Measurements from ENCODE around the gene RFC3. TPM values are rescaled to one million over a fixed set of nuclear protein-coding genes. Genes with fewer than 3 reads are reported as not detected.

RFC3 gene
- polyA plus RNA-seq, 1 of the 3 experiments (the other 2 are of a cell fraction) = 15.8 TPM

GRCh38 chr13:33868343-33868994, 50.5 kb downstream of the RFC3 start:
- Histone ChIP-seq H4K20me1 (ENCODE audit: insufficient read depth) (no peaks in the 10 kb centered on the region), H3F3A (replicated peaks; ENCODE audit: insufficient read depth) (no peaks in the 10 kb centered on the region), H3K4me1 (ENCODE audit: control insufficient read depth in 1 of 2, insufficient read depth in 2 of 2, low read depth in 1 of 2, low read length in 1 of 2) (no peaks in the 10 kb centered on the region), H3K9me2 (no peaks in the 10 kb centered on the region), H3K9ac (no peak overlapping the region), H3K36me3 (replicated peaks in 1 of 2; ENCODE audit: control insufficient read depth in 1 of 2, insufficient read depth in 2 of 2, low read length in 1 of 2) (no peaks in the 10 kb centered on the region), H3K9me3 (no peaks in the 10 kb centered on the region), H3K4me3 (ENCODE audit: low read depth in 2 of 2, low read length in 1 of 2) (no peak overlapping the region), H3K79me2 (ENCODE audit: insufficient read depth) (no peaks in the 10 kb centered on the region), H3K27ac (ENCODE audit: low read depth in 2 of 2, low read length in 1 of 2) (no peak overlapping the region), H3K27me3 (ENCODE audit: insufficient read depth) (no peaks in the 10 kb centered on the region), H2AFZ (ENCODE audit: low read depth) (no peak overlapping the region), H3K4me2 (no peak overlapping the region)
- CTCF ChIA-PET = no interaction called here
- DNase-seq = no peak
- POLR2A ChIA-PET = no interaction called here
- no peak for TF ChIP-seq FOXJ3 (CRISPR knock-in tag; IDR thresholded peaks at IDR 0.05)
- TF ChIP-seq ELF1 (IDR thresholded peaks at IDR 0.05) = no peak
- no peak for TF ChIP-seq RXRA (IDR thresholded peaks at IDR 0.05; ENCODE audit: borderline replicate concordance, low read depth)
- TF ChIP-seq REST (IDR thresholded peaks at IDR 0.05; ENCODE audit: low read depth, low read length) = no peak
- no peak for TF ChIP-seq ZBTB33 (IDR thresholded peaks at IDR 0.05; ENCODE audit: borderline replicate concordance, low read depth)
- TF ChIP-seq FOXM1 (IDR thresholded peaks at IDR 0.05; ENCODE audit: low read depth) = no peak
- TF ChIP-seq RAD21 (IDR thresholded peaks at IDR 0.05; ENCODE audit: low read length) = no peak
- TF ChIP-seq JUND (IDR thresholded peaks at IDR 0.05) = no peak
- no peak for TF ChIP-seq PBX3 (IDR thresholded peaks at IDR 0.05)
- no peak for TF ChIP-seq SMC3 (IDR thresholded peaks at IDR 0.05; ENCODE audit: low read depth, low read length)
- TF ChIP-seq TEAD4 (IDR thresholded peaks at IDR 0.05; ENCODE audit: borderline replicate concordance, insufficient read depth) = no peak
- no peak for TF ChIP-seq YY1 (IDR thresholded peaks at IDR 0.05; ENCODE audit: low read depth)
- no peak for TF ChIP-seq GABPA (IDR thresholded peaks at IDR 0.05; ENCODE audit: low read depth)
- TF ChIP-seq CHD2 (IDR thresholded peaks at IDR 0.05; ENCODE audit: low read length, partially characterized antibody) = no peak
- TF ChIP-seq POLR2AphosphoS5 (IDR thresholded peaks at IDR 0.05; ENCODE audit: low read depth, low read length) = no peak
- TF ChIP-seq RFX5 (IDR thresholded peaks at IDR 0.05; ENCODE audit: low read length) = no peak
- TF ChIP-seq MAX (IDR thresholded peaks at IDR 0.05; ENCODE audit: low read depth) = no peak
- WGBS (ENCODE audit: low lambda C conversion rate) = 90% methylated on average over 3 of the region's 3 CpGs

All from SK-N-SH (cell line).